NB4 (cell line): ENCODE measurements around the gene LIPE.

Source experiments
- DNase-seq: peaks from one replicate; pipeline ENCODE4 v3.0.0; 2010; ENCODE audit warnings: low read depth
- H3K4me3 ChIP-seq: one replicate; pipeline ENCODE4 v1.5.1; 2011; ENCODE audit warnings: mild to moderate bottlenecking, low read depth, low read length, moderate library complexity
- CTCF ChIP-seq: IDR thresholded peaks from one replicate; pipeline ENCODE4 v1.5.1; 2012; ENCODE audit warnings: low read depth, low read length
- MAX ChIP-seq: IDR thresholded peaks from 2 replicates; pipeline ENCODE4 v1.6.1; 2011; ENCODE audit warnings: low read depth, low read length
- MYC ChIP-seq: IDR thresholded peaks from 2 replicates; pipeline ENCODE4 v1.6.1; 2011; ENCODE audit warnings: low read depth, low read length
- POLR2A ChIP-seq: IDR thresholded peaks from 2 replicates; pipeline ENCODE4 v1.6.1; 2011; ENCODE audit warnings: mild to moderate bottlenecking; ENCODE audit not compliant: insufficient read length; ENCODE audit errors: extremely low read depth

Gene LIPE

GRCh38 chr19:42375415-42376176, 51.6 kb downstream of the LIPE start:
- H3K4me3 ChIP-seq = no peak overlapping the region
- TF ChIP-seq CTCF = no peak
- TF ChIP-seq MYC = no peak
- TF ChIP-seq MAX = no peak
- no peak for TF ChIP-seq POLR2A
- DNase-seq = no peak

GRCh38 chr19:42374826-42375376, 52.3 kb downstream of the LIPE start:
- no peak overlapping the region for H3K4me3 ChIP-seq
- no peak for DNase-seq
- TF ChIP-seq MAX (no peak), POLR2A (no peak)

- H3K4me3 ChIP-seq = no peak overlapping the region
- DNase-seq = peak; percentile 22
- no peak for TF ChIP-seq POLR2A
These were observed 56.5 kb downstream of the LIPE start for GRCh38 chr19:42370626-42371175.

- H3K4me3 ChIP-seq = no peak overlapping the region
- DNase-seq = no peak
- TF ChIP-seq MAX = no peak
- TF ChIP-seq CTCF = no peak
- no peak for TF ChIP-seq POLR2A
- TF ChIP-seq MYC = no peak
These were observed 57.1 kb downstream of the LIPE start for GRCh38 chr19:42370068-42370520.

GRCh38 chr19:42369433-42370067, 57.6 kb downstream of the LIPE start:
- no peak for DNase-seq
- no peak overlapping the region for H3K4me3 ChIP-seq
- TF ChIP-seq CTCF = no peak
- TF ChIP-seq POLR2A = no peak
- no peak for TF ChIP-seq MAX
- no peak for TF ChIP-seq MYC

- TF ChIP-seq MYC (no peak), POLR2A (no peak), CTCF (no peak), MAX (no peak)
- DNase-seq = no peak
- H3K4me3 ChIP-seq = no peak overlapping the region
These were observed 58.4 kb downstream of the LIPE start for GRCh38 chr19:42368765-42369164.
